Ectodermal cell (in vitro differentiated cells): ENCODE data around the gene SOS2. TPM values are rescaled to one million over a fixed set of nuclear protein-coding genes. Genes with fewer than 3 reads are reported as not detected.

Source experiments
- H3K27ac ChIP-seq: 2 replicates; pipeline ENCODE4 v1.7.0; 2013; ENCODE audit warnings: mild to moderate bottlenecking, low read depth, low read length; ENCODE audit not compliant: insufficient read depth, poor library complexity, severe bottlenecking
- H3K27me3 ChIP-seq: 2 replicates; pipeline ENCODE4 v1.7.0; 2013; ENCODE audit warnings: mild to moderate bottlenecking, low read length; ENCODE audit not compliant: insufficient read depth, control insufficient read depth, poor library complexity, severe bottlenecking
- H3K36me3 ChIP-seq: one replicate; pipeline ENCODE4 v1.7.0; 2013; ENCODE audit warnings: low read length; ENCODE audit not compliant: control insufficient read depth, insufficient read depth
- H3K4me1 ChIP-seq: one replicate; pipeline ENCODE4 v1.7.0; 2013; ENCODE audit warnings: low read length; ENCODE audit not compliant: control insufficient read depth, insufficient read depth
- H3K4me3 ChIP-seq: 2 replicates; pipeline ENCODE4 v1.7.0; 2013; ENCODE audit warnings: low read depth, low read length, control low read depth; ENCODE audit not compliant: insufficient read depth
- H3K9me3 ChIP-seq: 2 replicates; pipeline ENCODE4 v1.7.0; 2013; ENCODE audit warnings: mild to moderate bottlenecking, low read length, moderate library complexity; ENCODE audit not compliant: control insufficient read depth
- WGBS, 2 experiments: methylation state at CpG; one replicate each; pipeline ENCODE4 v1.1.7; 2013; ENCODE audit warnings: missing lambda C conversion rate in 2 of 2; 5-methylcytosine and 5-hydroxymethylcytosine counted together
- polyA plus RNA-seq, 4 experiments: library from polyadenylated mRNA; stranded (reverse); fragments of 50-300 nt; gene quantifications; one replicate each; pipeline ENCODE4 v1.2.3, GENCODE V29; 2013

SOS2 gene
- polyA plus RNA-seq (2013, experiment 1 of 4), result 15.1 TPM
- 15.3 TPM for polyA plus RNA-seq (2013, experiment 2 of 4)
- 14.5 TPM for polyA plus RNA-seq (2013, experiment 3 of 4)
- 15.4 TPM for polyA plus RNA-seq (2013, experiment 4 of 4)

- Histone ChIP-seq H3K4me1 (peaks cover 6% of the 10 kb centered on the region), H3K27me3 (peaks cover 6% of the 10 kb centered on the region), H3K27ac (peak within 1 kb of the TSS; percentile 91), H3K4me3 (peak within 1 kb of the TSS; percentile 61), H3K9me3 (peaks cover 4% of the 10 kb centered on the region), H3K36me3 (no peaks in the 10 kb centered on the region)
- WGBS, 2 experiments, result 0% methylated on average over 89 to 90 of the region's 90 CpGs
Measured at GRCh38 chr14:50231475-50232275, at the start of gene SOS2. SOS2 (minus strand) TSS chr14:50231578; CDS start chr14:50231283, 295 bp downstream.

DNA sequence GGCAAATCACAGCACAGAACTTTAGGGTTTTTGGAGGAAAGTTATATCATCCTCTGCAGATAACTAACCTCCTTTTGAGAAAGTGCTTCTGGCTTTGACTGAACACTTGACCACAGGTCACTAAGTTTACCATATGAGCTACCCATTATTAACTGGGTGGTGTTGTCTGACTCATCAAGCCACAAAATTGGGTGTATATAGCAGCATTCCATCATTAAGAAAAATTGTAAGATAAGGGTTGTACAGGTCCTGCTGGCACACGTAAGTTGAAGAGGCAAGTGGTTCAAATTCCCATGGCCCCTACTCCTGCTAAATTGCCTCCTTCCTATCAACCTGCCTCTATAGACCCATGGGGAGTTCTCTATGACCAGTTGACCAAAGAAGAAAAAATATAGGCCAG, 41.1 kb upstream of the SOS2 start:
- no peaks in the 10 kb centered on the region for H3K36me3 ChIP-seq
- H3K4me3 ChIP-seq, result no peak overlapping the region
- H3K4me1 ChIP-seq, result no peaks in the 10 kb centered on the region
- no peaks in the 10 kb centered on the region for H3K9me3 ChIP-seq
- no peak overlapping the region for H3K27ac ChIP-seq
- WGBS, 2 experiments, result 96 to 100% methylated on average over 1 of the region's 1 CpG
- no peaks in the 10 kb centered on the region for H3K27me3 ChIP-seq

DNA sequence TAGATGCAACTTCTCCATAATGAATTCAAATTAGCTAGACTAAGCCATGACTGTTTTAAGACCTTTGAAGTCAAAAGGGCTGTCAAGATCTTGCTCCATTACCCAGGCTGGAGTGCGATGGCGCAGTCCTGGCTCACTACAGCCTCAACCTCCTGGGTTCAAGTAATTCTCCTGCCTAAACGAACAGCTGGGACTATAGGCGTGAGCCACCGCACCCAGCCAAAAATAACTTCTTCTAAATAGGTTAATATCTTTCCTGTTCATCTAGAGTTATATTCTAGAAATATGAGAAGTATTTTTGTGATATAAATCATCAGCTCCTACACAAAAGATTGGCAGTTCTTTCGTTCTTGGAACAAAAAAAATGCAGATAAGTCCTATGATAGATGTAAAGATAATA, 39.6 kb upstream of the SOS2 start:
- Histone ChIP-seq H3K36me3 (no peaks in the 10 kb centered on the region), H3K27ac (no peak overlapping the region), H3K4me1 (no peaks in the 10 kb centered on the region), H3K27me3 (no peaks in the 10 kb centered on the region), H3K9me3 (no peaks in the 10 kb centered on the region), H3K4me3 (no peak overlapping the region)
- 97 to 99% methylated on average over 3 to 5 of the region's 6 CpGs for WGBS, 2 experiments

DNA sequence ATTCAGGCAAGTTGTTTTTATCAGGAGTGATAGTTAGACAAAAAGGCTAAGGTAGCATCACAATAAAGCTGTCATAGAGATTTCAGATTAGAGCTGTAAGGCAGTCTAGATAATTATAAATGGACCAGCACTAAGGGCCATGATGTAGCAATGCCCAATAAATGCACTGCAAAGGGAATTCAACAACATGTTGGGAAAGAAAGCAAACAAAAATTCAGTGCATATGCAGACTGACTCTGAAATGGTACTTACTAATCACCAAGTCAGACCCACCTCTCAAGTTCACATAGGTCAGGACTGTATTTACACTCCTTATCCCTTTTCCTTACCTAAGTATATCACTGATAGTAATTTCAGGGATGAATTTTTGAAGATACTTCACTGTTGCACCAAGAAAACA, 33.7 kb upstream of the SOS2 start:
- no peak overlapping the region for H3K27ac ChIP-seq
- H3K36me3 ChIP-seq, result no peaks in the 10 kb centered on the region
- H3K27me3 ChIP-seq, result no peaks in the 10 kb centered on the region
- H3K9me3 ChIP-seq, result no peaks in the 10 kb centered on the region
- H3K4me1 ChIP-seq, result no peaks in the 10 kb centered on the region
- no peak overlapping the region for H3K4me3 ChIP-seq

DNA sequence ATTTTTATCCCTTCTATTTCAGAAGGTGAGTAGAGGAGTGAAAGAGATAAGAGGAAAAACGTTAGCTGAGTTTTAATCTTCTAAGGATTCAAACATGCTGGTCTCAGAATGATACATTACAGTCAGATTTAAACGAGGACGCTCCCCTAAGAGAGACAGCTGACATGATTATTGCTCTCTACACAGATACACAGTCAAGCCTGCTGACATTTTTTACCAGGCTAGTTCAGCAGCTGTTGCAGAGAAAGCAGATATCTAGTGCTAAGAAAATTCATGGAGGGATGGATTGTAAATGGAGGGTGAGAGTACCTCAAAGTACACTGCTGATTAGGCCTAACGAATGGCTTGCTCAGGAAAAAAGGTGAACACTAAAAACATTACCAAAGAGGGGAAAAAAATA, 31.9 kb upstream of the SOS2 start:
- Histone ChIP-seq H3K27me3 (no peaks in the 10 kb centered on the region), H3K9me3 (no peaks in the 10 kb centered on the region), H3K4me3 (no peak overlapping the region), H3K4me1 (no peaks in the 10 kb centered on the region), H3K27ac (no peak overlapping the region), H3K36me3 (no peaks in the 10 kb centered on the region)
- 93% methylated on average over 4 of the region's 4 CpGs for WGBS, 2 experiments

DNA sequence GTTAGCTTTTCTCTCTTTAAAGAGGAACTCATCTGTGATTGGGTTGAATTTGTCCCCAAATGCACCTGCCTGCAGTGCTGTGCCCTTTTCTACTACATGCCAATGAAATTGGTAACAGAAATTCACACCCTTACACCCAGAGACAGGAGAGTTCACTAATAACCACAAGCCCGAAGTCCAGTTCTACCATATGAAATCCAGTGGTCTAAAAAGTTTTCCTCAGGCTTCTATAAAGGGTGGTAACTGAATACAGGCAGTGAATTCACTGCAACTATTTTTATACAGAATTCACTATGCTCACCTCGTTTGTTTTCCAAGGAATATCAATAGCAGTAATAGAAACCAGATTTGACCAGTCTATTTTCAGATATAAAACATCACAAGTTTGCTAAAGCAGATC, 31.5 kb upstream of the SOS2 start:
- H3K4me3 ChIP-seq, result no peak overlapping the region

DNA sequence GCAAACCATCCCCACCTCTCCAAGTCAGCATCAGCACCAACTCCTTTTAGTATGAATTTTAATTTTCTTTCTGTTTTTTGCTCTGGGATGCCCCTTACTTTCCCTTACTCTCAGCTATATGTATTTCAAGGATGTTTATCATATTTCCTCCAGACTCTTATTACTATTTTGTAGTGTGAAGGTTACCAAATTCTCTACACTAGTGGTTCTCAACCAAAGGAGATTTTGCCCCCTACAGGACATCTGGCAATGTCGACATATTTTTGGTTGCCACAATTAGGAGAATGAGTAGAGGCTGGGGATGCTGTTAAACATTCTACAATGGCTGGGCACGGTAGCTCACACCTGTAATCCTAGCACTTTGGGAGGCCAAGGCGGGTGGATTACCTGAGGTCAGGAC, 29.1 kb upstream of the SOS2 start:
- Histone ChIP-seq H3K4me3 (no peak overlapping the region), H3K27me3 (no peaks in the 10 kb centered on the region), H3K27ac (no peak overlapping the region), H3K36me3 (no peaks in the 10 kb centered on the region), H3K9me3 (no peaks in the 10 kb centered on the region), H3K4me1 (no peaks in the 10 kb centered on the region)
- WGBS, 2 experiments, result 67 to 71% methylated on average over 3 of the region's 3 CpGs

More for the DNA sequence above, 31.5 kb upstream of the SOS2 start:
- Histone ChIP-seq H3K27me3 (no peaks in the 10 kb centered on the region), H3K36me3 (no peaks in the 10 kb centered on the region), H3K27ac (no peak overlapping the region), H3K4me1 (no peaks in the 10 kb centered on the region), H3K9me3 (no peaks in the 10 kb centered on the region)
- 88 to 90% methylated on average over 2 of the region's 2 CpGs for WGBS, 2 experiments

DNA sequence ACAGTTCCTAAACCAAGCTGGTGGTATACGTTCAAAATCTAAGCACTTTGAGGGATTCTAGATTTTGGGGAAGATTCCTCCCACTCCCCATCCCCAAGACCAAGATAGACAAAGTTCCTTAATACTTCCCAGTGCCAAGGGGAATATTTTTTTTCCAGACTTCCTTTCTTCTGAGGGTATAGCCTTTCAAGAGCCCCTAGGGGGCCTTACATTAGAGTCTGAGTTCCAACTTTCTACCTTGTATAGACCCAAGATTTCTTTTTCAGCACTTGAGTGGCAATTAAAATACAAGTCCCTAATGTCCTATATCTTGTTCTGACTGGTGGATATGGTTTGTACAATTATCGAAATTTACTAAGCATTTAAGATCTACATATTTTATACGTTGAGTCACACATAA, 28.7 kb upstream of the SOS2 start:
- Histone ChIP-seq H3K27ac (no peak overlapping the region), H3K4me1 (no peaks in the 10 kb centered on the region), H3K9me3 (no peaks in the 10 kb centered on the region), H3K27me3 (no peaks in the 10 kb centered on the region), H3K4me3 (no peak overlapping the region), H3K36me3 (no peaks in the 10 kb centered on the region)
- 92 to 96% methylated on average over 3 of the region's 3 CpGs for WGBS, 2 experiments

GRCh38 chr14:50257732-50258131, 26.4 kb upstream of the SOS2 start:
- H3K4me3 ChIP-seq, result no peak overlapping the region
- H3K27ac ChIP-seq, result no peak overlapping the region
- no peaks in the 10 kb centered on the region for H3K27me3 ChIP-seq
- H3K9me3 ChIP-seq, result no peaks in the 10 kb centered on the region
- no peaks in the 10 kb centered on the region for H3K4me1 ChIP-seq
- no peaks in the 10 kb centered on the region for H3K36me3 ChIP-seq
- WGBS, 2 experiments, result 90% methylated on average over 2 of the region's 2 CpGs; no CpG with 5 or more reads in 1 of the 2 experiments

- WGBS, 2 experiments, result 86 to 95% methylated on average over 1 to 3 of the region's 3 CpGs
- Histone ChIP-seq H3K4me1 (no peaks in the 10 kb centered on the region), H3K27me3 (no peaks in the 10 kb centered on the region), H3K9me3 (no peaks in the 10 kb centered on the region), H3K4me3 (no peak overlapping the region), H3K27ac (no peak overlapping the region), H3K36me3 (no peaks in the 10 kb centered on the region)
Measured at GRCh38 chr14:50254248-50254647, 22.9 kb upstream of the SOS2 start.
